GM21528 (cell line): ENCODE data around the gene PRPF19.

ENCODE experiments used
- ATAC-seq: cut with Tn5 transposase; IDR thresholded peaks from one replicate; pipeline ENCODE4 v1.9.1; 2021; ENCODE audit warnings: mild to moderate bottlenecking, moderate library complexity; ENCODE audit not compliant: unreplicated experiment, low FRiP score

The PRPF19 gene

DNA sequence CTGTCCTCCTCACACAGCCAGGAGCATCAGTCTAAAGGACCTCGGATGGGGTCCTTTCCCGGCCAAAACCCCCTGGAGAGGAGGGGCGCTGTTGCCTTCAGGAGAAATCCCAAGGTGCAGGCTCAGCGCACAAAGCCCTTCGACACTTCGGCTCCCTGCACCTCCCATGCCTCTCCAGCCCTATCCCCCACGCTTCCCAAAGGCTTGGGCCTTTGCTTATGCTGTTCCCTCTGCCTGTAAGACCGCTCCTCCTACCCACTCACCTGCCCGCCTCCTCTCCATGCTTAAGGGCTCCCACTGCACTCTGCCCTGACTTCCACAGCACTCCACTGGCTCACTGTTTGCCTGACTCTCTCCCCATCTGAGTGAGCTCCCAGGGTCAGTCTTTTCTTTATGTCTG is 32.1 kb upstream of the PRPF19 start:
- ATAC-seq = no peak

DNA sequence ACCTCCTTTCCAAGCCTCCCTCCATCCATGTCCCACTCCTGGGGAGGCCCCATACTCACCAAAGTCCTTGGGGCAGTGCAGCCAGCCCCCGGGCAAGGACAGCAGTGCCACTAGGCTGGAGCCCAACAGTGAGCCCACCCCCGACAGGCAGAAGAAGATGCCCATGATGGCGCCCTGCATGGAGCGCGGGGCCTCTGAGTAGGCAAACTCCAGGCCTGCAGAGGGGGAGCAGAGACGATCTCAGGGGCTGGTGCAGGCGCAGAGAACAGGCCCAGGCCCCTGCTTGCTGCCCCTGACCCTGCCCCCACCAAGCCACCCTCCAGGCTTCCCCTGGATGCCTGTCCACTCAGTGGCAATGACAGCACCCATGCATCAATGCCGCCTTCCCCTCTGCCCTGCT is 31.4 kb upstream of the PRPF19 start:
- no peak for ATAC-seq

DNA sequence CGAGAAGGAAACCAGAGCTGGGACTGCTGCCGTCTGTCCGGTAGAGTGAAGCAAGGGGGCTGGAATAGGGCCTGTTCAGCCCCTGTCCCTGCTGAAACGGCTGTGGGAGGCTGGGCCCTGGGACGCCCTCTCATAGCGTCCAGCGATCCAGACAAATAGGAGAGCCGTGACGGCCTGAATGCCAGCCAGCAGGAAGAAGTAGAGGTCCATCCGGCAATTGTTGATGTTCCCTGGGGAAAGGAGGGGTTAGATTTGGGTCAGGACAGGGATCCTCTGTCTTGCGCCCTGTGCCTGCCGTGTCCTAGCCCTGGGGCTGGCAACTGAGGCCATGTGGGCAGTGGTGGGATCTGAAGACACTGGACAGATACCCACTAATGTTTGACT is 30.8 kb upstream of the PRPF19 start:
- ATAC-seq = no peak

DNA sequence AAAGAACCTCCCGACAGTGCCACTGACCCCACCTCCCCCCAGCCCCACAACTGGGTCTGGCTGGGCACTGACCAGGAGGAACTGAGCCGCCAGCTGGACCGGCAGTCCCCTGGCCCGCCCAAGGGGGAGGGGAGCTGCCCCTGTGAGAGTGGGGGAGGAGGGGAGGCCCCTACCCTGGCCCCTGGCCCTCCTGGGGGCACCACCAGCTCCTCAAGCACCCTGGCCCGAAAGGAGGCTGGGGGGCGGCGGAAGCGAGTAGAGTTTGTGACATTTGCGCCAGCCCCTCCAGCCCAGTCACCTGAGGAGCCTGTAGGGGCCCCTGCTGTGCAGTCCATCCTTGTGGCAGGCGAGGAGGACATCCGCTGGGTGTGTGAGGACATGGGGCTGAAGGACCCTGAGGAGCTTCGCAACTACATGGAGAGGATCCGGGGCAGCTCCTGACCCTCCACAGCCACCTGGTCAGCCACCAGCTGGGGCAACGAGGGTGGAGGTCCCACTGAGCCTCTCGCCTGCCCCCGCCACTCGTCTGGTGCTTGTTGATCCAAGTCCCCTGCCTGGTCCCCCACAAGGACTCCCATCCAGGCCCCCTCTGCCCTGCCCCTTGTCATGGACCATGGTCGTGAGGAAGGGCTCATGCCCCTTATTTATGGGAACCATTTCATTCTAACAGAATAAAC is 30.2 kb upstream of the PRPF19 start:
- no peak for ATAC-seq

DNA sequence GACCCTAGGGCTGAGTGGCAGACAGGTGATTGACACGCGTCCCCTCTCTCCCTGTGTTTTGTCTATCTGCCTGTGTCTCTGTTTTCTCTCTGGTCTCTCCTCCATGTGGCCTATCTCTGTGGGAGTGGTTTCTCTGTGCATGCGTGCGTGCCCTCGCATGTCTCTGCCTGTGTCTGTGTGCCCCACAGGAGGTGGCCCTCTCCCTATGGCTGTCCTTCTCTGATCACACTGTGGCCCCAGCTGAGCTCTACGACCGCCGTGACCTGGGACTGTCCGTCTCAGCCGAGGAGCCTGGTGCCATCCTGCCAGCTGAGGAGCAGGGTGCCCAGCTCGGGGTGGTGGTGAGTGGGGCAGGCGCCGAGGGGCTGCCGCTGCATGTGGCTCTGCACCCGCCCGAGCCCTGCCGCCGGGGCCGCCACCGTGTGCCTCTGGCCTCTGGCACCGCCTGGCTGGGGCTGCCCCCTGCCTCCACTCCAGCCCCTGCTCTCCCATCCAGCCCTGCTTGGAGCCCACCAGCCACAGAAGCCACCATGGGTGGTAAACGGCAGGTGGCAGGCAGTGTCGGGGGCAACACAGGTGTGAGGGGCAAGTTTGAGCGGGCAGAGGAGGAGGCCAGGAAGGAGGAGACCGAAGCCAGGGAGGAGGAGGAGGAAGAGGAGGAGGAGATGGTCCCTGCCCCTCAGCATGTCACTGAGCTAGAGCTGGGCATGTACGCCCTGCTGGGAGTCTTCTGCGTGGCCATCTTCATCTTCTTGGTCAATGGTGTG is 29.5 kb upstream of the PRPF19 start:
- no peak for ATAC-seq

DNA sequence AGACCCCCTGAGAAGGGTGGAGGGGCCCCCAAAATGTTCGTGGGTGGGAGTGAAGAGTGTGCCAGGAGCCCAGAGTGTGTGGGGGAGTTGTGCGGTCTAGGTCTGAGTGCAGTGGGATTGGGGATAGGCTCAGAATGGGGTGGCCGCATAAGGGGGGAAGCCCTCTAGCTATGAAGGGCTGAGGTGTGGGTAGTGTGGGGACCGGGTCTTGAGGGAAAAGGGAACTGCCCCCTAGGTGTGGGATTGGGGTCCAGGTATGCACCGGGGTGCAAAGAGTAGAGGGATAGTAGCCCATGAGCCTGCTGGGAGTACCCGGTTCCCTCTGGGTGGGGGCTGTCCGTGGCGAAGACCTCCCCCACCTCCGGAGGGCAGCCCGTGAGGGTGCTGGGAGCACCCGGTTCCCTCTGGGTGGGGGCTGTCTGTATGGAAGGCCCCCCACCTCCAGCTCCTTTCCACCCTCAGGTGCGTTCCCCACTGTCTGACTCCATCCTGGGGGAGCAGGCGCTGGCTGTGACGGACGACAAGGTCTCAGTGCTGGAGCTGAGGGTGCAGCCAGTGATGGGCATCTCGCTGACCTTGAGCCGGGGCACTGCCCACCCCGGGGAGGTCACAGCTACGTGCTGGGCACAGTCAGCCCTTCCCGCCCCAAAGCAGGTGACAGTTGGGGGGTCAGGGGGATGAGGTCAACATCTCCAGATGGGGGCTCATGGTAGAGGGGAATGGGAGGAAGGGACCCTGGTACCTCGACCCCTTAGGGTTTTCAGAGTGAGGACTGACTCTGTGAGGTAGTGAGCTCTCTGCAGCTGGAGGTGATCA is 28.6 kb upstream of the PRPF19 start:
- no peak for ATAC-seq

DNA sequence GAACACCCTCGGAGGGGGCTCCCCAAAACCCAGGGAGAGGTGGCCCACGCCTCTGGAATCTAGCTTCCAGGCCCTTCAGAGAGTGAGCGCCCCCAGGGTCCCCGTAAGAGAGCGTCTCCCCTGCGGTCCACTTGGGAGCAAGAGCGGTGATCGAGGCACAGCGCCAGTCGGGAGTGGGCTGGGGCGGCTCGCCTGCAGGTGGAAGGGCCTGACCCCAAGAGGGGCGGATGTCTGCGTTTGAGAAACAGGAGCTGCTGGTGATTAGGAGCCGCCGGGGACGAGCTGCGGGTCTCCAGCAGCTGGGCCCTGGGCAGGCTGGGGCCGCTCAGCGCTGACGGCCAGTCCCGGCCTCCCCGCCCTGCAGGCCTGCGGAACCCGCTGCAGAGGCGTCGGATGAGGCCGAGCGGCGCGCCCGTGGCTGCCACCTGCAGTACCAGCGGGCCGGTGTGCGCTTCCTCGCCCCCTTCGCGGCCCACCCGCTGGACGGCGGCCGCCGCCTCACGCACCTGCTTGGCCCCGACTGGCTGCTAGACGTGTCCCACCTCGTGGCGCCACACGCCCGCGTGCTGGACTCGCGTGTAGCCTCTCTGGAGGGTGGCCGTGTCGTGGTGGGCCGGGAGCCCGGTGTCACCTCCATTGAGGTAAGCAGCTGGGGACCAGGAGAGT is 27.9 kb upstream of the PRPF19 start:
- ATAC-seq = no peak

DNA sequence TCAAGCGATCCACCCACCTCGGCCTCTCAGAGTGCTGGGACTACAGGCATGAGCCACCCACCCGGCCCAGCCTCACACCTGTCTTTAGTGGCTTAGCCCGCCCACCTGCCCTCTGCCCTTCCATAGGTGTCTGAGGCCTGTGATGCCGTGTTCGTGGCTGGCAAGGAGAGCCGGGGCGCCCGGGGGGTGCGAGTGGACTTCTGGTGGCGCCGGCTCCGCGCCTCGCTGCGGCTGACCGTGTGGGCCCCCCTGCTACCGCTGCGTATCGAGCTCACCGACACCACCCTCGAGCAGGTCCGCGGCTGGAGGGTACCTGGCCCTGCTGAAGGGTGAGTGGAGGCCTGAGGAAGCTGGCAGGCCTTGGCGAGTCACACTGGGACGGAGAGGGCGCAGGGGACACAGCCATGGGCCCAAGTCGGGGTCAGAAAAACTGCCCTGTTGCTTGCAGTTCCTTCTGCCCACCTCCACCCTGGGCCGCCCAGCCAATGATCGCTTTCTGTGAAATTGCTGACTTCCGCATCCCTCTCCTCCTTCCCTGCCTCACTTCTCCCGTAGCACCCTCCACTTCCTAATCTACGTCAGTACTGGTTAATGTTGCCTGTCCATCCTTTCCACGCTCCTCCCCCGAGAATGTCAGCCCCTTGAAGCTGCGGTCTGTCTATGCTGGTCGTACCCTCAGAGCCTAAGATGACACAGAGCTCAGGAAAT is 27.2 kb upstream of the PRPF19 start:
- no peak for ATAC-seq

DNA sequence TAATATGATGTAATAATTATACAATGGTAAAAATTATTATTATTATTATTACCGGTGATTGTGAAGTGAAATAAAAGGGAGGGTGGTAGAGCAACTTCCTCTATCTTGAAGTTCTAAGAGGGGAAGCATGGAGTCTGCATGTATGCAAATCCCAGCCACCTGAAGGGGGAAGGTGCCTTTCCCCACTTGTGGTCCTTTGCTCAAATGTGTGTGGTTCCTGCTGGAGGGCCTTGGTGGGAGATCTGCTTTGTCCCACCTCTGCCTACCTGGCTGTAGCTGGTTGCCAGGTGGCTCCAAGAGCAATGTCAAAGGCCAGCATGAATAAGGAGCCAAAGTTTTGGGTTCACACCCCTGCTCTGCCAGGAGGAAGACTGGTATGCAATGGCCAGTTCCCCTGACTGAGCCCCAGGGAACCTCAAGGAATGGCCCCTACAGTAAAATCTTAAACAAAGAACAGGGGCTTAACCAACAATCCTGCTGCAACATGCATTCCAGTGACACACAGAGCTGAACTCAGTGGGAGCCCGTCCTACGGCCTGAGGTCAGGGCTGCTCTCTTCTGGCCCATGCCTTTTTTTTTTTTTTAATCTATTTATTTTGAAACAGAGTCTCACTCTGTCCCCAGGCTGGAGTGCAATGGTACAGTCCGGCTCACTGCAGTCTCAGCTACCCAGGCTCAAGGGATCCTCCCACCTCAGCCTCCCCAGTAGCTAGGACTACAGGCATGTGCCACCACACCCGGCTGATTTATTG is 26.4 kb upstream of the PRPF19 start:
- no peak for ATAC-seq

DNA sequence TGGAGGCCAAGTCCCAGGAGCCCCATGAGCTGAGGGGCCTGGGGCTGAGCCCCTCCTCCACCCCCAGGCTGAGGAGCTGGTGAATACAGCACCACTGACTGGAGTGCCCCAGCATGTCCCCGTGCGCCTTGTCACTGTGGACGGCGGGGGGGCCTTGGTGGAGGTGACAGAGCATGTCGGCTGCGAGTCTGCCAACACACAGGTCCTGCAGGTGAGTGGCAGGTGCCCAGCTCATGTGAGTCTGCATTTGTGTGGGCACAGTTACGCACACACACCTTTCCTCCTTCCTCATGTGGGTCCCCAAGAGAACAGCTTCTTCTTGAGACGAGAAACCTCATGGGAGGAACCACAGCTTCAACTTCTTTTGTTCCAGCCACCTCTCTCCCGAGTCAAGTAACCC is 25.5 kb upstream of the PRPF19 start:
- no peak for ATAC-seq

DNA sequence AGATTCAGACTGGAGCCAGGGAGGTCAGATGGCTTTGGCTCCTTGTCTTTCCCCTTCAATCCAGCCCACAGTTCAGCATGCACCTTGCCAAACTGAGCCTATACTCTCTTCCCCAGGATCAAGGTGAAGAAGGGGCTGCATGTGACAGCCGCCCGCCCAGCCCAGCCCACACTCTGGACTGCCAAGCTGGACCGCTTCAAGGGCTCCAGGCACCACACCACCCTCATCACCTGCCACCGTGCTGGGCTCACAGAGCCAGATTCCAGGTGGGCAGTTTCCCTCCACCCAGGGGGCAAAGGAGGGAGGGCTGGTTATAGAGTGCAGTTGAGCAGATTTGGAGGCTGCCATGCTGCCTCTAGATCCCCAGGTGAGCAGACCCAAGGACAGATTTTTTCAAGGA is 24.0 kb upstream of the PRPF19 start:
- ATAC-seq = no peak

DNA sequence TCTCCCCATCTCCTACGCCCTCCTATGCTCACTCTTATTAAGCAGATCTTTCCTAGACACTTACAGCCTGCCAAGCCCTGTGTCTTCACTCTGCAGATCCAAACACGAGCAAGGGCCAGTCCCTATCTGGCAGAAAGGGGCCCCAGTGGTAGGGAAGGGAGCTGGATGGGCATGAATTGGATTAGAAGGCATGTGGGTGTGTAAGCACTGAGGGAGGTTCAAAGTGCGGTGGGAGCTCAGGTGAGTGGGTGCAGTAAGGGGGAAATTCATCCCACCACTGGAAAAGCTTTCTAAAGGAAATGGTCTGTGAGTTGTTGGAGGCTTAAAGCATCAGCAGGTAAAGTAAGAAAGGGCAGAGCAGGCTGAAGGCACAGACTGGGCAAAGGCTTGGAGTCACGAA is 23.4 kb upstream of the PRPF19 start:
- no peak for ATAC-seq

DNA sequence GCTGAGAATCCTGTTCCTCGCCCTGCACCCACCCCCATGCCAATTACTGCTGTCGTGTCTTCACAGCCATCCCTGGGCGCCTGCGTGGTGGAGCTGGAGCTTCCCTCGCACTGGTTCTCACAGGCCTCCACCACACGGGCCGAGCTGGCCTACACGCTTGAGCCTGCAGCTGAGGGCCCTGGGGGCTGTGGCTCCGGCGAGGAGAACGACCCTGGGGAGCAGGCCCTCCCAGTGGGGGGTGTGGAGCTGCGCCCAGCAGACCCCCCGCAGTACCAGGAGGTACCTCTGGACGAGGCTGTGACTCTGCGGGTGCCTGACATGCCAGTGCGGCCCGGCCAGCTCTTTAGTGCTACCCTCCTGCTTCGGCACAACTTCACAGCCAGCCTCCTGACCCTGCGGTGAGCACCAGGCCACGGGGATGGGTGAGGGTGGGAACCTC is 22.2 kb upstream of the PRPF19 start:
- no peak for ATAC-seq

DNA sequence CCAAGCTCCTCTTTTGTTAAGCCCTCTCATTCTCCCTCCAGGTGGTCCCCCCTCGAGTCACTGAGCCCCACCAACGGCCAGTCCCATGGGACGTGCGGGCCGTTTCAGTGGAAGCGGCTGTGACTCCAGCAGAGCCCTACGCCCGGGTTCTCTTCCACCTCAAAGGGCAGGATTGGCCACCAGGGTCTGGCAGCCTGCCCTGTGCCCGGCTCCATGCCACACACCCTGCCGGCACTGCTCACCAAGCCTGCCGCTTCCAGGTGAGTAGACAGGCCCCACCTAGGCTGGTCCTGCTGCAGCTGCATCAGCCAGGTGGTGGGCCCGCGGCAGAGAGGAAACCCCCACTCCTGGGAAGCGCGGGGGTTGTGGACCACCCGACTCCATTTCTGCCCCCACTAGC is 21.2 kb upstream of the PRPF19 start:
- no peak for ATAC-seq

DNA sequence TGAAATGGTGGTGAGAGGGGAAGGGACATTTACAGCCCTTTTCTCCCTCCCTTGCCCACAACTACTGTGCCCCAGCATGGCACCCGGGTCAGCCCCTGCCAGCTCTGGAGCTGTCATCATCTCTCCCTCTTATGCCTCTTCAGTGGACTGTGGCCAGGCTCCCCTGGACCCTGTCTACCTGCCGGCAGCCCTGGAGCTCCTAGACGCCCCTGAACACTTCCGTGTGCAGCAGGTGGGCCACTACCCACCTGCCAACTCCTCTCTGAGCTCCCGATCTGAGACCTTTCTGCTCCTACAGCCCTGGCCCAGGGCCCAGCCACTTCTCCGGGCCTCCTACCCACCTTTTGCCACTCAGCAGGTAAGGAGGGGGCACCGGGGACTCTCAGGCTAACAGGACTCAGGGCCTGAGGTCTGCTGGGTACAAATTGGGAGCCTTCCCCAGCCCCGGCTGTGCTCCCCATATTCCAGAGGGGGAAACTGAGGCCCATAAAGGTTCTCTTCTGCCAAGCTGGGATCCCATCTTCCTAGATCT is 20.7 kb upstream of the PRPF19 start:
- ATAC-seq = no peak

DNA sequence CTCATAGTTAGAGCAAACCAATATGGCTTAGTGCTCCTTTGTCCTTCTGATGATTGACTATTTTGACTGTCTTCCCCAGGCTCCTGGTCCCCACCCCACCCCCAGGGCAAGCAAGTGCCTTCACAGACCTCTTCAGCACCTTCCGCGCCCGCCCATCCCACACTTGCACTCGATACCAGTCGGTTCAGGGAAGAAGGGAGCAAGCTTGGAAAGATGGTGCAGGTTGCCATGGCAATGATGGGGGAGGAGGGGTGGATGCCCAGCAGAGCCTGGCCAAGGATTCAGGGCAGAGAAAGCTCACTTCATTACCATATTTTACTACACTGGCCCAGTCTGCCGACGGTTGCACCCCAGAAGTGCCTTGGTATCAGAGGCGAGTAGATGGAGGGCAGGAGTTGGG is 20.1 kb upstream of the PRPF19 start:
- ATAC-seq = no peak

DNA sequence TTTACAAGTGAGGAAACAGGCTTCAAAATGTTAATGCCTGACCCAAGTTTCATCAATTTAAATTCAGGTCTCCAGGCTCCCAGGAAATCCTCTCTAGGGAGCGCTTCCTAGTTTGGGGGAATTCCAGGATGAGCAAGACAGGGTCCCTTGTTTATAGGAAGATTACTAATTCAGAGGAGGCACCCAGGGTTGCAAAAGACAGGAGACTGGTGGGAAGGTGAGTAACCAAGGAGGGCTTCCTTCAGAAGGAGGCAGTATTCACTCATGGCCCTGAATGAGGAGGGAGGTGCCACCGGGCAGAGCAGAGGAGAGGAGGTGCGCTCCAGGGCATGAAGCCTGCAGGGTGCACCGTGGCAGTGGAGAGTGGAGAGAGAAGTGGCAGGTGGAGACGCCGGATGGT is 19.5 kb upstream of the PRPF19 start:
- ATAC-seq = no peak

DNA sequence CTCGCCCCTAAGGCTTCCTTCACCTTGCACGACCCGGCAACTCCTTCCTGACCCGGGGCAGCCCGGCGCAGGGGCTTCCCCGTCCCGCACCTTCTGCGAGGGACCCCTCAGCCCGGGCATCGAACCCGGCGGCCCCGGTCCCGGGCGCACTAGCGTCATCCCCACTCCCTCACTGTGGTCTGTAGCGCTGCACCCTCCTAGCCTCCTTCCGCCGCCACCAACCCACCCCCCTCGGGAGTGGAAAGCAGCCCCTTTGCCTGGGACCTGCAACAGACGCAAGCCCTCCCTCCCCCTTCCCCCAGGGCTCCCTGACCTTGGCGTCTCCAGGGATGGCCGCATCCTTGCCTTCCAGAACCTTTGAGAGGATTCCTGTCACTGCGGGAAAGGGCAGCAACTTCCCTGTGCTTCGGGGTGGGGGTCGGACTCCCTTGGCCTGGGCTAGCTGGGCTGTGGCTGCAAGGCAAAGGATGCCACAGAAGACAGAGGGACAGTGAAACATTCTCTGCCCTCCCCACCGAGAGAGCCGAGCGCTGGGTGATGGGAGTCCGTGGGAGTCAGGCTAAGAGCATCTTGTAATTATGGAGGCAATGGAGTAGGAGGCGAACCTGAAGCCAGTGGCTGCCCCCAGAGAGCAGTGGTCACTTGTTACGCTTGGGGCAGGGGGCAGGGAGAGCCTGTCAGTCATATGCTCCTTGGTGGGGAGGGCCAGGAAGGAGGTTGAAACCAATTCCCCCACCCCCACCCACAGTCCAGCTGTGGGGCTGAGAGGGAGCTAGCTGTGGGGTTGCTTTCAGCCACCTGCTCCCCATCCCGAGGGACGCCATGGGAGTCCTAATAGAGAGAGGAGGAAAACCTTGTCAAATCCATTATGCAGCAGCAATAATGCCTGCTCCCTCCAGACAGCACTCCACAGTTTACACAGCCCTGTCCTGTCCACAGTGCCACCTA is 18.8 kb upstream of the PRPF19 start:
- no peak for ATAC-seq
